Upper lobe of left lung (tissue), 6 donors: ENCODE measurements around the gene NRIP3. TPM values are rescaled to one million over a fixed set of nuclear protein-coding genes. Genes with fewer than 3 reads are reported as not detected.

ENCODE experiments used
- ATAC-seq, 2 donors: fragments of 200-7000 bp; cut with Tn5 transposase; one replicate each; pipeline ENCODE4 v1.9.1; 2022; ENCODE audit warnings: mild to moderate bottlenecking in 2 of 2, moderate library complexity in 2 of 2; ENCODE audit not compliant: low FRiP score in 2 of 2
- DNase-seq, 2 donors: peaks; one replicate each; pipeline ENCODE4 v3.0.0-alpha.2; 2019 to 2020
- H3K27ac ChIP-seq, 4 donors: fragments of 200-600 bp; sonication (generic); one replicate each; pipeline ENCODE4 v1.5.1; 2016 to 2019
- H3K27me3 ChIP-seq, 4 donors: fragments of 200-600 bp; sonication (generic); one replicate each; pipeline ENCODE4 v1.5.1; 2017 to 2019
- H3K36me3 ChIP-seq, 4 donors: fragments of 200-600 bp; sonication (generic); one replicate each; pipeline ENCODE4 v1.5.1; 2016 to 2019
- H3K4me1 ChIP-seq, 4 donors: fragments of 200-600 bp; sonication (generic); one replicate each; pipeline ENCODE4 v1.5.1; 2018 to 2019
- H3K4me3 ChIP-seq, 4 donors: fragments of 200-600 bp; sonication (generic); one replicate each; pipeline ENCODE4 v1.5.1; 2017 to 2019; ENCODE audit warnings: mild to moderate bottlenecking in 2 of 4, moderate library complexity in 1 of 4
- H3K9me3 ChIP-seq, 4 donors: fragments of 200-600 bp; sonication (generic); one replicate each; pipeline ENCODE4 v1.5.1; 2018 to 2019
- EP300 ChIP-seq, 4 donors: sonication (generic); formaldehyde crosslinking; IDR thresholded peaks; one replicate each; pipeline ENCODE4 v1.5.1; 2017; ENCODE audit warnings: antibody characterized with exemption in 4 of 4, control low read depth in 2 of 4
- POLR2A ChIP-seq, 4 donors: fragments of 450-650 bp; IDR thresholded peaks; one replicate each; pipeline ENCODE4 v1.5.1; 2016 to 2017; ENCODE audit warnings: antibody characterized with exemption in 4 of 4, mild to moderate bottlenecking in 2 of 4
- POLR2AphosphoS5 ChIP-seq, 2 donors: sonication (generic); formaldehyde crosslinking; IDR thresholded peaks; one replicate each; pipeline ENCODE4 v1.5.1; 2017; ENCODE audit warnings: antibody characterized with exemption in 2 of 2
- WGBS, 2 donors: methylation state at CpG; one replicate each; pipeline ENCODE4 v1.1.5; 2017 to 2018; 5-methylcytosine and 5-hydroxymethylcytosine counted together
- total RNA-seq, 6 donors: library from RNA; depleted of rRNA in 4 of 6; stranded (reverse); fragments of >200 nt in 4 of 6; gene quantifications; one replicate each; pipeline versions ENCODE4 v1.1.0 to v1.2.1, GENCODE V29; 2016 to 2021
- TF ChIP-seq, protein P1 (sequence below), 6 experiments: fragments of 450-650 bp in 4 of 6; fragments of 200-600 bp in 2 of 6; sonication (generic) in 2 of 6; IDR thresholded peaks; one replicate each; pipeline ENCODE4 v1.5.1; 2016 to 2019; ENCODE audit warnings: antibody characterized with exemption in 6 of 6
- donor health status: DM: no; HTN: no; CAD: no; lungs with moderate emphysema.
- donor health status: DM: no; HTN: yes; CAD: no; lungs with severe emphysema.

Gene NRIP3
- total RNA-seq, 6 donors from 2014 or later = under 0.01 to 5.5 (median 0.87) TPM

DNA sequence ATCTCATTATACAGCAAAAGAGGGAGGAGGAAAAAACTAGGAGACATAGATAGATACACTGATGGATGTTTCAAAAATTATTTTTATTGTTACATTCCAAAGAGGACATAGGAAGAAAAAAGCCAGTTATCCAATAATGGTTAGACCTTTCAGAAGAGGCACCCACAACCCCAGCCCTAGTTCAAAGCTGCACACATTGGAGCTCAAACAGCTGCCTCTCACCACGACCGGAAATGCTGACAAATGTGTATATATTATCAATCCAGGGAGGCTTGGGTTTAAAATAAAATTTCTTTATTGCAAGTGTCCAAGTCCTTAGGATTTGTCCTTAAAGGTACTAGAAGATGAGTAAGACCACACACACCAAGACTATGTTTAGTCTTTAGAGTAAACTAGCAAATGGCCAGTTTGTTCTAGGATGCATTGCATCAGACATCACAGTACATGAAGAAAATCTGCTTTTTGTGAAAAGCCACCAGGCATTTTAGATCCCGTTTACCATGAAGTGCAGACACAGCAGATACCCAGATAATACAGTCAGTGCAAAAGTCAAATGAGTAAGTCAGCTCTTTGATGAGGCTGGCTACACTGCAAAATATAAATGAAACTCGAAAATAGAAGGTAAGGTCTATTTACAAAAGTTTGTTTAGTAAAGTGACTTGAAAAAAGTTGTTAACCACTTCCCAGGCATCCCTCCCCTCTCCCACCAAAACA is 56.4 kb downstream of the NRIP3 start:
- H3K9me3 ChIP-seq = no peaks in the 10 kb centered on the region
- H3K27me3 ChIP-seq = no peaks in the 10 kb centered on the region
- no peak for DNase-seq
- TF ChIP-seq POLR2AphosphoS5 (IDR thresholded peaks at IDR 0.05) (no peak), POLR2A (IDR thresholded peaks at IDR 0.05) (no peak), EP300 (IDR thresholded peaks at IDR 0.05) (no peak)
- TF ChIP-seq, protein P1, sequence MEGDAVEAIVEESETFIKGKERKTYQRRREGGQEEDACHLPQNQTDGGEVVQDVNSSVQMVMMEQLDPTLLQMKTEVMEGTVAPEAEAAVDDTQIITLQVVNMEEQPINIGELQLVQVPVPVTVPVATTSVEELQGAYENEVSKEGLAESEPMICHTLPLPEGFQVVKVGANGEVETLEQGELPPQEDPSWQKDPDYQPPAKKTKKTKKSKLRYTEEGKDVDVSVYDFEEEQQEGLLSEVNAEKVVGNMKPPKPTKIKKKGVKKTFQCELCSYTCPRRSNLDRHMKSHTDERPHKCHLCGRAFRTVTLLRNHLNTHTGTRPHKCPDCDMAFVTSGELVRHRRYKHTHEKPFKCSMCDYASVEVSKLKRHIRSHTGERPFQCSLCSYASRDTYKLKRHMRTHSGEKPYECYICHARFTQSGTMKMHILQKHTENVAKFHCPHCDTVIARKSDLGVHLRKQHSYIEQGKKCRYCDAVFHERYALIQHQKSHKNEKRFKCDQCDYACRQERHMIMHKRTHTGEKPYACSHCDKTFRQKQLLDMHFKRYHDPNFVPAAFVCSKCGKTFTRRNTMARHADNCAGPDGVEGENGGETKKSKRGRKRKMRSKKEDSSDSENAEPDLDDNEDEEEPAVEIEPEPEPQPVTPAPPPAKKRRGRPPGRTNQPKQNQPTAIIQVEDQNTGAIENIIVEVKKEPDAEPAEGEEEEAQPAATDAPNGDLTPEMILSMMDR (IDR thresholded peaks at IDR 0.05) = no peak
- no peak overlapping the region for H3K4me3 ChIP-seq
- ATAC-seq = no peak
- 74 to 86% methylated on average over 4 of the region's 4 CpGs for WGBS, 2 donors
- H3K36me3 ChIP-seq = peaks cover 10 to 52% (median 25%) of the 10 kb centered on the region in 4 donors
- H3K27ac ChIP-seq = no peak overlapping the region
- H3K4me1 ChIP-seq = no peaks in the 10 kb centered on the region

DNA sequence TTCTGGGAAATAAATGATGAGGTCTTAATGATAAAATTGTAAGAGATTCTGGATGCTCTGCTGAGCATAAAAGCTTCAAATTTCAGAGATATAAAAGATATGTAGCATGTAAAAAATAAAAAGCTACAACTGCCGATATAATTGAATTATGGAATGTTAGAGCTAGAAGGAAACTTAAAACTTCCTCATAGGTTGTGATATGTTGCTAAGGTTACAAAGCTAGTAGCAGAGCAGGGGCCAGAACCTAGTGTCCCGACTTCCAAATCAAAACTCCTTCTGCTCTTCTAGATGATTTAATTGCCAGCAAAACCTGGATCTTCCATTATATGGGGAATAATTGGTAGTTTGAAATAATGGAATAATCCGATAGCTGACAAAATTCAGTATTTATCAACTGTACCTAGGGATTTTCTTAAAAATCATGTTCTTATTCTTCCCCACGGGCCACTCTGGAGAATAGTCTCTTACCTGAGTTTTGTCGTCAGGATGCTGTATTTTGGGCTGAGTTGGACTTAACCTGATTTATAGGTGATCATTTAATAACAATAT is 61.2 kb downstream of the NRIP3 start, which contains the start of gene ASCL3:
Gene ASCL3, minus strand, starts transcription at position 499 of the 549 bp plus-strand sequence. CDS start 4,855 bp downstream, outside the sequence.
- peaks cover 3 to 10% (median 6%) of the 10 kb centered on the region in 4 donors for H3K36me3 ChIP-seq
- H3K9me3 ChIP-seq = no peaks in the 10 kb centered on the region
- 72 to 81% methylated on average over 5 of the region's 5 CpGs for WGBS, 2 donors
- no peak within 1 kb of the TSS for H3K27ac ChIP-seq
- no peak for TF ChIP-seq POLR2AphosphoS5 (IDR thresholded peaks at IDR 0.05)
- TF ChIP-seq EP300 (IDR thresholded peaks at IDR 0.05) = no peak
- TF ChIP-seq, protein P1 (IDR thresholded peaks at IDR 0.05) = no peak
- TF ChIP-seq POLR2A (IDR thresholded peaks at IDR 0.05) = no peak
- no peak within 1 kb of the TSS for H3K4me3 ChIP-seq
- no peaks in the 10 kb centered on the region for H3K4me1 ChIP-seq
- DNase-seq = no peak
- no peak for ATAC-seq
- H3K27me3 ChIP-seq = no peaks in the 10 kb centered on the region

DNA sequence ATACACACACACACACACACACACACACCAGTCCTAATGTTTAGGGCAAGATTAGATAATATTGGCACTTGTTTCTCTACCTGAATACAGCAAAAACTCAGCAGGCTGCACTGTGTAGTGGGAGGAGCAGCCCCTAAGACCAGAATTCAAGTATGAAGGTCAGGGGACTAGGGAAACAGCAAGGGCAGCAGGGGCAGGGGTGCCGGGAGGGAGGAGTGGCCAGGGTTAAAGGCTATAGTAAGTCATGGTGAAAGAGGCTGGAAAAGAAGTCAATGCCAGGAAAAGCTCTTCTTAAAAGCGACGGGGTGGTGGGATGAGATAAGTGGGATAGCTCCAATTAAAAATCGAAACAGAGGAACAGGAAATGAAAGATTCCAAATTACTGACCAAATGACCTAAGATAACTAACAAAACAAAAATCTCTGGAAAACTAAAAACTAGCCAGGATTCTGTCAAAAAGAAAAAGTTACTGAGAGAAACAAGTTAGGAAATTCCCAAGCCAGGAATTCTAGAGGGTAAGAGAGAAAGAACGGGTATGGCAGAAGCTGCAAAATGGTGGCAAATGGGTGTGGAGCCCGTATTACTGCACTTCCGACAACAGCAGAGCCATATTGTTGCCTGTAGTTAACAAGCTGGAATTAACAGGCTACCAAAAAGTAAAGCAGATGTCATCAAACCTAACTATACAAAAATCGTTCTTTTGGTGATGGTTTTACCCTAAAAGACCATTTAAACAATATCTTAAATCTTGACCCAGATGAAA is 62.3 kb downstream of the NRIP3 start:
- 63 to 65% methylated on average over 8 of the region's 8 CpGs for WGBS, 2 donors
- Histone ChIP-seq H3K9me3 (no peaks in the 10 kb centered on the region), H3K27ac (no peak overlapping the region), H3K36me3 (peaks cover 0 to 3% (median 0%) of the 10 kb centered on the region in 4 donors), H3K27me3 (no peaks in the 10 kb centered on the region), H3K4me3 (no peak overlapping the region), H3K4me1 (no peaks in the 10 kb centered on the region)
- no peak for ATAC-seq
- no peak for TF ChIP-seq POLR2A (IDR thresholded peaks at IDR 0.05)
- TF ChIP-seq POLR2AphosphoS5 (IDR thresholded peaks at IDR 0.05) = no peak
- no peak for TF ChIP-seq EP300 (IDR thresholded peaks at IDR 0.05)
- TF ChIP-seq, protein P1 (IDR thresholded peaks at IDR 0.05) = no peak
- DNase-seq = no peak

DNA sequence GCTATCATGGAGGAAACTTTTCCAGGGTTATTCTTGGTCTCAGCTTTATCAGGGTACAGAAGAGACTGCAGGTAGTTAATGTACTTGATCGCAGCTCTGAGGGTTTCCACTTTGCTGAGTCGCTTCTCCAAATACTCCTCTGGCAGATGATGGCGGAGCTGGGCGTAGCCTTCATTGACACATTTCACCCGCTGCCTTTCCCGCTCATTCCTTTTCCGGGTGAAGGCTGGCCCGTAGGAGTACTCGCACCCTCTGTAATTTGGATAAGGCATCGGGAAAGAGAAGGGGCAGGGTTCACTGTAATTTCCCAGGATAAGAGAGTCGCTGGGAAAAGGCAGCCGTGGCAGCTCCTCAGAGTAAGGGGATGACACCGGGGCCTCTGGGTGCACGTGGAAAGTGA is 66.1 kb downstream of the NRIP3 start:
- Histone ChIP-seq H3K4me1 (no peaks in the 10 kb centered on the region), H3K4me3 (no peak overlapping the region), H3K9me3 (no peaks in the 10 kb centered on the region), H3K27me3 (no peaks in the 10 kb centered on the region), H3K36me3 (no peaks in the 10 kb centered on the region), H3K27ac (no peak overlapping the region)
- ATAC-seq (no peak), DNase-seq (no peak)
- TF ChIP-seq EP300 (IDR thresholded peaks at IDR 0.05) (no peak), POLR2A (IDR thresholded peaks at IDR 0.05) (no peak), POLR2AphosphoS5 (IDR thresholded peaks at IDR 0.05) (no peak)
- TF ChIP-seq, protein P1 (IDR thresholded peaks at IDR 0.05) = no peak
- 87 to 88% methylated on average over 14 of the region's 14 CpGs for WGBS, 2 donors
